DOHH2 (cell line): ENCODE data around the gene XAGE2.

Experiments
- CTCF ChIP-seq: fragments of 200-600 bp; sonication (generic); IDR thresholded peaks from one replicate; pipeline ENCODE4 v1.5.1; 2014; ENCODE audit warnings: antibody characterized with exemption, mild to moderate bottlenecking, low read depth, low read length; ENCODE audit not compliant: poor library complexity, severe bottlenecking
- EZH2phosphoT487 ChIP-seq: fragments of 200-600 bp; sonication (generic); IDR thresholded peaks from 2 replicates; pipeline ENCODE4 v1.6.1; 2017; ENCODE audit warnings: borderline replicate concordance, mild to moderate bottlenecking, antibody characterized with exemption, low read length, moderate library complexity, mixed read lengths

GRCh38 chrX:52410439-52411394 is 41.9 kb downstream of the XAGE2 start:
- no peak for TF ChIP-seq CTCF
- no peak for TF ChIP-seq EZH2phosphoT487
